B cell (primary cell): ENCODE data around the gene CLEC1A. TPM values are rescaled to one million over a fixed set of nuclear protein-coding genes. Genes with fewer than 3 reads are reported as not detected.

ENCODE experiments used
- ATAC-seq: fragments of 200-7000 bp; cut with Tn5 transposase; one replicate; pipeline ENCODE4 v1.10.0; 2021; ENCODE audit warnings: low read depth, mild to moderate bottlenecking, moderate number of reproducible peaks, moderate library complexity
- CTCF ChIA-PET: fragments of 350-600 bp; sonication (Branson Sonifier 250); formaldehyde crosslinking; loops from one replicate; lab custom pipeline; 2021; ENCODE audit warnings: antibody characterized with exemption, inconsistent platforms; lab: Charles Lee
- POLR2A ChIA-PET: fragments of 350-600 bp; sonication (Branson Sonifier 250); formaldehyde crosslinking; loops from one replicate; lab custom pipeline; 2021; ENCODE audit warnings: antibody characterized with exemption; lab: Charles Lee
- DNase-seq: peaks from one replicate; pipeline ENCODE4 v3.0.0; 2013
- H2AFZ ChIP-seq: 2 replicates; pipeline ENCODE4 v1.6.1; 2012; ENCODE audit warnings: mild to moderate bottlenecking, low read depth, low read length; ENCODE audit not compliant: insufficient read depth, poor library complexity, severe bottlenecking
- H3K27ac ChIP-seq, 2 donors: 1 replicate in 1 of 2; 2 replicates in 1 of 2; pipeline ENCODE4 v1.5.1; 2012 to 2013; ENCODE audit warnings: low read length in 2 of 2, mild to moderate bottlenecking in 2 of 2, moderate library complexity in 1 of 2
- H3K27me3 ChIP-seq, 4 experiments: fragments of 200-600 bp in 1 of 4; sonication (generic) in 1 of 4; replicated peaks in 1 of 4; 1 replicate in 2 of 4; 2 replicates in 2 of 4; pipeline versions ENCODE4 v1.6.1 to v1.7.0; 2013 to 2016; ENCODE audit warnings: low read length in 3 of 4, mild to moderate bottlenecking in 2 of 4, mixed read lengths in 1 of 4, moderate library complexity in 1 of 4; ENCODE audit not compliant: insufficient read depth in 4 of 4, control insufficient read depth in 3 of 4; ENCODE audit errors: control extremely low read depth in 1 of 4
- H3K36me3 ChIP-seq, 2 experiments: replicated peaks in 1 of 2; 1 replicate in 1 of 2; 2 replicates in 1 of 2; pipeline versions ENCODE4 v1.6.1 to v1.7.1; 2013; ENCODE audit warnings: low read length in 1 of 2; ENCODE audit not compliant: insufficient read depth in 2 of 2, control insufficient read depth in 1 of 2; ENCODE audit errors: control extremely low read depth in 1 of 2, extremely low read depth in 1 of 2
- H3K4me1 ChIP-seq, 2 donors: fragments of 200-600 bp in 1 of 2; sonication (generic) in 1 of 2; 1 replicate in 1 of 2; 2 replicates in 1 of 2; pipeline versions ENCODE4 v1.5.1 to v1.6.1; 2013 to 2017; ENCODE audit warnings: low read length in 2 of 2; ENCODE audit not compliant: control insufficient read depth in 2 of 2, insufficient read depth in 2 of 2
- H3K4me2 ChIP-seq: replicated peaks from 2 replicates; pipeline ENCODE3; 2012; ENCODE audit warnings: mild to moderate bottlenecking, low read depth, low read length; ENCODE audit not compliant: poor library complexity, severe bottlenecking
- H3K4me3 ChIP-seq, 5 experiments: fragments of 200-600 bp in 1 of 5; sonication (generic) in 1 of 5; 1 replicate in 3 of 5; 2 replicates in 2 of 5; pipeline versions ENCODE4 v1.5.1 to v1.7.0; 2011 to 2016; ENCODE audit warnings: low read length in 4 of 5, mild to moderate bottlenecking in 4 of 5, low read depth in 2 of 5, control low read depth in 1 of 5, moderate library complexity in 1 of 5; ENCODE audit not compliant: insufficient read depth in 1 of 5; ENCODE audit errors: control extremely low read depth in 1 of 5, extremely low read depth in 1 of 5
- H3K79me2 ChIP-seq: fragments of 200-600 bp; sonication (generic); one replicate; pipeline ENCODE4 v1.6.0; 2016; ENCODE audit warnings: low read length; ENCODE audit not compliant: control insufficient read depth, insufficient read depth
- H3K9ac ChIP-seq: fragments of 200-600 bp; sonication (generic); 2 replicates; pipeline ENCODE4 v1.6.1; 2017; ENCODE audit warnings: mild to moderate bottlenecking, low read length, moderate library complexity
- H3K9me3 ChIP-seq, 3 donors: one replicate each; pipeline versions ENCODE4 v1.6.1 to v1.7.1; 2013; ENCODE audit warnings: low read length in 2 of 3; ENCODE audit not compliant: control insufficient read depth in 2 of 3, insufficient read depth in 1 of 3; ENCODE audit errors: control extremely low read depth in 1 of 3
- H4K20me1 ChIP-seq: 2 replicates; pipeline ENCODE4 v1.6.0; 2012; ENCODE audit warnings: mild to moderate bottlenecking, low read length; ENCODE audit not compliant: insufficient read depth, control insufficient read depth, poor library complexity, severe bottlenecking
- H3K27ac Mint-ChIP-seq: one replicate; pipeline ENCODE4 v1.8.0; 2021; ENCODE audit warnings: mixed read lengths
- H3K27me3 Mint-ChIP-seq: one replicate; pipeline ENCODE4 v1.8.0; 2021; ENCODE audit warnings: mixed read lengths
- H3K4me1 Mint-ChIP-seq: one replicate; pipeline ENCODE4 v1.8.0; 2021; ENCODE audit warnings: mixed read lengths
- H3K4me3 Mint-ChIP-seq: one replicate; pipeline ENCODE4 v1.8.0; 2021; ENCODE audit warnings: mixed read lengths
- H3K9me3 Mint-ChIP-seq: one replicate; pipeline ENCODE4 v1.8.0; 2022; ENCODE audit warnings: mixed read lengths; ENCODE audit not compliant: insufficient read depth
- CTCF ChIP-seq: fragments of 200-600 bp; IDR thresholded peaks from one replicate; pipeline ENCODE4 v1.8.0; 2022; ENCODE audit warnings: antibody characterized with exemption, mild to moderate bottlenecking
- EZH2 ChIP-seq: IDR thresholded peaks from 2 replicates; pipeline ENCODE4 v1.6.1; 2012; ENCODE audit warnings: borderline replicate concordance, low read depth, mild to moderate bottlenecking, moderate library complexity, low read length; ENCODE audit not compliant: insufficient read depth, poor library complexity, severe bottlenecking
- WGBS: methylation state at CpG from one replicate; pipeline ENCODE4 v1.1.5; 2013; ENCODE audit warnings: missing lambda C conversion rate; ENCODE audit not compliant: insufficient coverage; 5-methylcytosine and 5-hydroxymethylcytosine counted together
- intact Hi-C: fragments of 100-400 bp; cut with micrococcal nuclease; formaldehyde crosslinking; loops from one replicate; pipeline ENCODE4 v1.10.0; 2022
- polyA plus RNA-seq: library from polyadenylated mRNA; depleted of rRNA; stranded (reverse); fragments of >200 nt; gene quantifications from 2 replicates; pipeline ENCODE4 v1.2.3, GENCODE V29; 2012
- total RNA-seq, 2 donors: library from RNA; stranded (reverse); fragments of 120-200 nt in 1 of 2; gene quantifications; 1 replicate in 1 of 2; 2 replicates in 1 of 2; pipeline versions ENCODE4 v1.2.3 to v1.2.4, GENCODE V29; 2013 to 2022

CLEC1A gene
- total and polyA plus RNA-seq, 2 donors (not counting 1 experiment from before 2014, with no cell fraction given), result 0.10 TPM; not detected in 1

DNA sequence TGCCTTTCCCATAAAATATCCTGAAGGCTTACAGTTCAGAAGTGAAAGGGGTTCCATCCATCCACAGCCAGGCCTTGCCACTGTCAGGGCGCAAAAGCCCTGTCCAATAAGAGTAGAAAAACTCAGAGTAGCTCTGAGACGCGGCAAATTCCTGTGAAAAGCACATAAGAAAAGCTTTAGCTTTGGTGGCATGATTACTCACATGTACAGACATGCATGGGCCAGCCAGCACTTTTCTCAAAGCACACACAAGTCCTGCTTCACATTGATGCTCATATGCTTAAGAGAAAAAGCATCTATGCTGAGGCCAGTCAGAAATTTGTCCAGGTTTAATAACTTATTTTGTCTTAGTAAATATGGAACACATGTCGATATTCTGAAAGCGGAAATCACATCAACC is 25.5 kb downstream of the CLEC1A start:
- H3K27ac ChIP-seq, result no peak overlapping the region
- no peak overlapping the region for H2AFZ ChIP-seq
- intact Hi-C loops, result no loop called here
- peaks cover 0 to 4% (median 0%) of the 10 kb centered on the region in 4 experiments for H3K27me3 ChIP-seq
- no peaks in the 10 kb centered on the region for H3K9me3 Mint-ChIP-seq
- no peaks in the 10 kb centered on the region for H4K20me1 ChIP-seq
- no peak overlapping the region for H3K9ac ChIP-seq
- peaks cover 13% of the 10 kb centered on the region for H3K4me1 Mint-ChIP-seq
- H3K79me2 ChIP-seq, result no peaks in the 10 kb centered on the region
- no peak for TF ChIP-seq CTCF
- TF ChIP-seq EZH2, result no peak
- 100% methylated on average over 3 of the region's 5 CpGs for WGBS
- peaks cover 0 to 14% of the 10 kb centered on the region in 2 donors for H3K4me1 ChIP-seq
- peaks cover 48% of the 10 kb centered on the region for H3K27me3 Mint-ChIP-seq
- no peak overlapping the region for H3K27ac Mint-ChIP-seq
- H3K9me3 ChIP-seq, result no peaks in the 10 kb centered on the region
- ATAC-seq (no peak), DNase-seq (no peak)
- CTCF ChIA-PET, result no interaction called here
- no peak overlapping the region for H3K4me3 ChIP-seq
- no peaks in the 10 kb centered on the region for H3K36me3 ChIP-seq
- POLR2A ChIA-PET, result no interaction called here
- no peak overlapping the region for H3K4me2 ChIP-seq
- no peak overlapping the region for H3K4me3 Mint-ChIP-seq

GRCh38 chr12:10072131-10072530 is 26.7 kb downstream of the CLEC1A start:
- no peaks in the 10 kb centered on the region for H3K9me3 Mint-ChIP-seq
- WGBS, result 83% methylated on average over 1 of the region's 2 CpGs
- H2AFZ ChIP-seq, result no peak overlapping the region
- intact Hi-C loops, result no loop called here
- H3K4me3 ChIP-seq, result no peak overlapping the region
- H3K27me3 ChIP-seq, result peaks cover 0 to 7% (median 2%) of the 10 kb centered on the region in 4 experiments
- ChIA-PET CTCF (no interaction called here), POLR2A (no interaction called here)
- peaks cover 13% of the 10 kb centered on the region for H3K4me1 Mint-ChIP-seq
- H3K9me3 ChIP-seq, result no peaks in the 10 kb centered on the region
- H3K9ac ChIP-seq, result no peak overlapping the region
- H3K27ac ChIP-seq, result no peak overlapping the region
- H3K4me1 ChIP-seq, result peaks cover 0 to 14% of the 10 kb centered on the region in 2 donors
- TF ChIP-seq CTCF, result no peak
- no peak for TF ChIP-seq EZH2
- H3K36me3 ChIP-seq, result no peaks in the 10 kb centered on the region
- H3K27ac Mint-ChIP-seq, result no peak overlapping the region
- ATAC-seq (no peak), DNase-seq (no peak)
- no peaks in the 10 kb centered on the region for H4K20me1 ChIP-seq
- no peak overlapping the region for H3K4me3 Mint-ChIP-seq
- peaks cover 46% of the 10 kb centered on the region for H3K27me3 Mint-ChIP-seq
- no peak overlapping the region for H3K4me2 ChIP-seq
- no peaks in the 10 kb centered on the region for H3K79me2 ChIP-seq
